ENCODE measurements around the gene ATP5F1D. TPM values are rescaled to one million over a fixed set of nuclear protein-coding genes. Genes with fewer than 3 reads are reported as not detected.

Gene ATP5F1D
- total and polyA plus RNA-seq, 2 of the 13 experiments (the other 11 are each of a cell fraction or from before 2014, with no cell fraction given): 39.4 to 78.7 TPM

DNA sequence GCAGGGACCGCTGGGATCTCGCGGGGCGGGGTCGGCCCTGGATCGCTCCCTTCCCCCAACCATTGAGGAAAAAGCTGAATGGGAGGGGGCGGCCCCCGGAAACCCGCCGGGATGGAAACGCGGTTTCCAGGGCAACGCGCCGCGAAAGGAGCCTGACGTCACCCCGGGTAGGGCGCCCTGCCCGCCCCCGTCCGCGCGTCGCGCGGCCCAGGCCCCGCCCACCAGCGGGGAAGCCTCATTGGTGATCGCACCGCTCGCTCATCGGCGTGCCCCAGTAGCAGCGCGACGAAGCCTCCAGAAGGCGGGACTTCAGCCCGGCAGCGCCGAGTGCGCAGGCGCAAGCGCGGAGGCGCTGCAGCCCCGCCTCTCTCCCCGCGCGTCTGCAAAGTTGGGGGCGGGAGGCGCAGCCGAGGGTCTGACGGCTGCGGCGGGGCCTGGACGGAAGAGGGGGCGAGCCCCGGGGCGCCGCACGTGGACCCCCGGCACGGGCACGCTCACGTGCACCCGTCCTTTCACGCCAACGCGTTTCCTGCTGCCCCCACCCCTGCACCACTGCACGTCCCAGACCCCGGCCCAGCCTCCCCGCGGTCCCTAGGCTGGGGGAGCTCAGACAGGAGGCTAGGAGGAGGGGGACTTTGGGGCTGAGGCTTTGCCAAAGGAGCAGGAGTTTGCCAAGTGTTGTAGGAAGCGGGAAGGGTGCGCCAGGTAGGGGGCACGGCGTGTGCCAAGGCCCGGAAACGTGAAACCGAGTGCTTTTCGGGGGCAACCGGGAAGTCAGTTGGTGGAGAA, 19.4 kb downstream of the ATP5F1D start (continued):
- TF ChIP-seq HNRNPK (IDR thresholded peaks at IDR 0.05; ENCODE audit: low read depth, low read length, poor library complexity, severe bottlenecking) (peak; percentile 49), HMG20B (CRISPR knock-in tag; conservative IDR thresholded peaks at IDR 0.05) (no peak), GZF1 (CRISPR knock-in tag; IDR thresholded peaks at IDR 0.05) (no peak), ZBTB8A (CRISPR knock-in tag; IDR thresholded peaks at IDR 0.05; ENCODE audit: borderline replicate concordance, low read depth) (no peak), SOX6 (IDR thresholded peaks at IDR 0.05) (no peak), SOX6 (CRISPR knock-in tag; IDR thresholded peaks at IDR 0.05) (peak; percentile 28; the same call in 1 of the 2 replicates), BCL6 (CRISPR knock-in tag; IDR thresholded peaks at IDR 0.05) (no peak), DNMT3B (CRISPR knock-in tag; conservative IDR thresholded peaks at IDR 0.05) (no peak), HNRNPLL (IDR thresholded peaks at IDR 0.05; ENCODE audit: low read depth, low read length, poor library complexity, severe bottlenecking) (peak; percentile 46), ZNF780A (CRISPR knock-in tag; IDR thresholded peaks at IDR 0.05) (no peak), ZNF33A (CRISPR knock-in tag; IDR thresholded peaks at IDR 0.05; ENCODE audit: borderline replicate concordance) (no peak), RBFOX2 (IDR thresholded peaks at IDR 0.05; ENCODE audit: low read depth, low read length) (peak; percentile 51), TOE1 (CRISPR knock-in tag; IDR thresholded peaks at IDR 0.05) (no peak), SP140L (CRISPR knock-in tag; IDR thresholded peaks at IDR 0.05; ENCODE audit: borderline replicate concordance) (no peak), RELA (CRISPR knock-in tag; IDR thresholded peaks at IDR 0.05) (no peak), ZC3H13 (CRISPR knock-in tag; IDR thresholded peaks at IDR 0.05) (peak; percentile 26; the same call in 1 of the 2 replicates), EHMT2 (IDR thresholded peaks at IDR 0.05; ENCODE audit: borderline replicate concordance, low read depth, low read length) (no peak), TARDBP (CRISPR knock-in tag; IDR thresholded peaks at IDR 0.05) (no peak), MEIS2 (CRISPR knock-in tag; IDR thresholded peaks at IDR 0.05) (no peak)
- TF ChIP-seq, protein P1, sequence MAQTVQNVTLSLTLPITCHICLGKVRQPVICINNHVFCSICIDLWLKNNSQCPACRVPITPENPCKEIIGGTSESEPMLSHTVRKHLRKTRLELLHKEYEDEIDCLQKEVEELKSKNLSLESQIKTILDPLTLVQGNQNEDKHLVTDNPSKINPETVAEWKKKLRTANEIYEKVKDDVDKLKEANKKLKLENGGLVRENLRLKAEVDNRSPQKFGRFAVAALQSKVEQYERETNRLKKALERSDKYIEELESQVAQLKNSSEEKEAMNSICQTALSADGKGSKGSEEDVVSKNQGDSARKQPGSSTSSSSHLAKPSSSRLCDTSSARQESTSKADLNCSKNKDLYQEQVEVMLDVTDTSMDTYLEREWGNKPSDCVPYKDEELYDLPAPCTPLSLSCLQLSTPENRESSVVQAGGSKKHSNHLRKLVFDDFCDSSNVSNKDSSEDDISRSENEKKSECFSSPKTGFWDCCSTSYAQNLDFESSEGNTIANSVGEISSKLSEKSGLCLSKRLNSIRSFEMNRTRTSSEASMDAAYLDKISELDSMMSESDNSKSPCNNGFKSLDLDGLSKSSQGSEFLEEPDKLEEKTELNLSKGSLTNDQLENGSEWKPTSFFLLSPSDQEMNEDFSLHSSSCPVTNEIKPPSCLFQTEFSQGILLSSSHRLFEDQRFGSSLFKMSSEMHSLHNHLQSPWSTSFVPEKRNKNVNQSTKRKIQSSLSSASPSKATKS (CRISPR knock-in tag; IDR thresholded peaks at IDR 0.05): no peak
- TF ChIP-seq, protein P2, sequence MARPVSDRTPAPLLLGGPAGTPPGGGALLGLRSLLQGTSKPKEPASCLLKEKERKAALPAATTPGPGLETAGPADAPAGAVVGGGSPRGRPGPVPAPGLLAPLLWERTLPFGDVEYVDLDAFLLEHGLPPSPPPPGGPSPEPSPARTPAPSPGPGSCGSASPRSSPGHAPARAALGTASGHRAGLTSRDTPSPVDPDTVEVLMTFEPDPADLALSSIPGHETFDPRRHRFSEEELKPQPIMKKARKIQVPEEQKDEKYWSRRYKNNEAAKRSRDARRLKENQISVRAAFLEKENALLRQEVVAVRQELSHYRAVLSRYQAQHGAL (CRISPR knock-in tag; IDR thresholded peaks at IDR 0.05; ENCODE audit: not compliant biosample characterization): no peak
- TF ChIP-seq, protein P3, sequence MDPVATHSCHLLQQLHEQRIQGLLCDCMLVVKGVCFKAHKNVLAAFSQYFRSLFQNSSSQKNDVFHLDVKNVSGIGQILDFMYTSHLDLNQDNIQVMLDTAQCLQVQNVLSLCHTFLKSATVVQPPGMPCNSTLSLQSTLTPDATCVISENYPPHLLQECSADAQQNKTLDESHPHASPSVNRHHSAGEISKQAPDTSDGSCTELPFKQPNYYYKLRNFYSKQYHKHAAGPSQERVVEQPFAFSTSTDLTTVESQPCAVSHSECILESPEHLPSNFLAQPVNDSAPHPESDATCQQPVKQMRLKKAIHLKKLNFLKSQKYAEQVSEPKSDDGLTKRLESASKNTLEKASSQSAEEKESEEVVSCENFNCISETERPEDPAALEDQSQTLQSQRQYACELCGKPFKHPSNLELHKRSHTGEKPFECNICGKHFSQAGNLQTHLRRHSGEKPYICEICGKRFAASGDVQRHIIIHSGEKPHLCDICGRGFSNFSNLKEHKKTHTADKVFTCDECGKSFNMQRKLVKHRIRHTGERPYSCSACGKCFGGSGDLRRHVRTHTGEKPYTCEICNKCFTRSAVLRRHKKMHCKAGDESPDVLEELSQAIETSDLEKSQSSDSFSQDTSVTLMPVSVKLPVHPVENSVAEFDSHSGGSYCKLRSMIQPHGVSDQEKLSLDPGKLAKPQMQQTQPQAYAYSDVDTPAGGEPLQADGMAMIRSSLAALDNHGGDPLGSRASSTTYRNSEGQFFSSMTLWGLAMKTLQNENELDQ (CRISPR knock-in tag; IDR thresholded peaks at IDR 0.05; ENCODE audit: borderline replicate concordance): no peak
- TF ChIP-seq, protein P4, sequence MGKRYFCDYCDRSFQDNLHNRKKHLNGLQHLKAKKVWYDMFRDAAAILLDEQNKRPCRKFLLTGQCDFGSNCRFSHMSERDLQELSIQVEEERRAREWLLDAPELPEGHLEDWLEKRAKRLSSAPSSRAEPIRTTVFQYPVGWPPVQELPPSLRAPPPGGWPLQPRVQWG (CRISPR knock-in tag; IDR thresholded peaks at IDR 0.05; ENCODE audit: borderline replicate concordance, low read depth): no peak
- TF ChIP-seq, protein P5, sequence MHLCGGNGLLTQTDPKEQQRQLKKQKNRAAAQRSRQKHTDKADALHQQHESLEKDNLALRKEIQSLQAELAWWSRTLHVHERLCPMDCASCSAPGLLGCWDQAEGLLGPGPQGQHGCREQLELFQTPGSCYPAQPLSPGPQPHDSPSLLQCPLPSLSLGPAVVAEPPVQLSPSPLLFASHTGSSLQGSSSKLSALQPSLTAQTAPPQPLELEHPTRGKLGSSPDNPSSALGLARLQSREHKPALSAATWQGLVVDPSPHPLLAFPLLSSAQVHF (CRISPR knock-in tag; IDR thresholded peaks at IDR 0.05): peak; percentile 23; the same call in 1 of the 2 replicates

All from HepG2 (cell line).